ENCODE data around the gene TLCD2. TPM values are rescaled to one million over a fixed set of nuclear protein-coding genes. Genes with fewer than 3 reads are reported as not detected.
"Not testable (repeated sequence)": the region's sequence is repeated elsewhere in the genome, so short reads cannot be mapped to it uniquely, and the experiment has no call there.

TLCD2 gene
- total RNA-seq, 2 donors from 2014 or later, result 3.7 to 6.0 TPM

GRCh38 chr17:1708791-1709346 lies 1.3 kb downstream of the TLCD2 start:
- ATAC-seq; intact Hi-C loops (cut with DNase I); DNase-seq: not testable (repeated sequence)

- ATAC-seq (no peak), DNase-seq (no peak)
- intact Hi-C loops (cut with DNase I), result no loop called here
Observed at GRCh38 chr17:1707107-1707506, 3.1 kb downstream of the TLCD2 start.

- ATAC-seq, result no peak
- no peak for DNase-seq
- intact Hi-C loops (cut with DNase I), result no loop called here
Observed at GRCh38 chr17:1705004-1705403, 5.2 kb downstream of the TLCD2 start.

- ATAC-seq (no peak), DNase-seq (no peak)
- intact Hi-C loops (cut with DNase I), result no loop called here
Observed at GRCh38 chr17:1703063-1703462, 7.1 kb downstream of the TLCD2 start.

- intact Hi-C loops (cut with DNase I); ATAC-seq; DNase-seq: not testable (repeated sequence)
Observed at GRCh38 chr17:1699891-1700290, 10.3 kb downstream of the TLCD2 start.

- no peak for DNase-seq
- intact Hi-C loops (cut with DNase I), result no loop called here
- no peak for ATAC-seq
Observed at GRCh38 chr17:1697681-1698080, 12.5 kb downstream of the TLCD2 start.

- no peak for ATAC-seq
- DNase-seq, result no peak
- intact Hi-C loops (cut with DNase I), result no loop called here
Observed at GRCh38 chr17:1695365-1695764, 14.8 kb downstream of the TLCD2 start.

- intact Hi-C loops (cut with DNase I), result no loop called here
- ATAC-seq, result no peak
- DNase-seq, result no peak
Observed at GRCh38 chr17:1693339-1693738, 16.8 kb downstream of the TLCD2 start.

GRCh38 chr17:1690544-1691221 lies 19.5 kb downstream of the TLCD2 start:
- ATAC-seq, result no peak
- intact Hi-C loops (cut with DNase I), result no loop called here
- DNase-seq, result no peak

GRCh38 chr17:1688405-1688804 lies 21.8 kb downstream of the TLCD2 start:
- intact Hi-C loops (cut with DNase I); DNase-seq; ATAC-seq: not testable (repeated sequence)

GRCh38 chr17:1686086-1686485 lies 24.1 kb downstream of the TLCD2 start:
- ATAC-seq, result no peak
- intact Hi-C loops (cut with DNase I), result no loop called here

GRCh38 chr17:1684378-1685189 lies 25.6 kb downstream of the TLCD2 start, which contains the start of gene PRPF8:
Gene PRPF8 (minus strand): TSS chr17:1684867. CDS start chr17:1684571, 296 bp downstream.
- ATAC-seq, result peak; percentile 100
- DNase-seq, result peak; percentile 98
- intact Hi-C loops (cut with DNase I), result no loop called here

More at GRCh38 chr17:1686086-1686485, 24.1 kb downstream of the TLCD2 start:
- no peak for DNase-seq

GRCh38 chr17:1683459-1683858 lies 26.7 kb downstream of the TLCD2 start:
- intact Hi-C loops (cut with DNase I), result no loop called here
- DNase-seq, result no peak
- ATAC-seq, result no peak

- no peak for ATAC-seq
- intact Hi-C loops (cut with DNase I), result no loop called here
- DNase-seq, result no peak
Observed at GRCh38 chr17:1676401-1676800, 33.8 kb downstream of the TLCD2 start.

GRCh38 chr17:1673041-1673785 lies 37.0 kb downstream of the TLCD2 start:
- DNase-seq (no peak), ATAC-seq (no peak)
- intact Hi-C loops (cut with DNase I), result loop anchor here in 1 of 2 donors (5.0 kb wide), 2 partner anchors 39 to 104 kb away; partner anchors contain the start of gene TLCD2

GRCh38 chr17:1663934-1664333 lies 46.2 kb downstream of the TLCD2 start:
- intact Hi-C loops (cut with DNase I), result loop anchor here (10.0 kb wide), 2 partner anchors 121 to 371 kb away; partner anchors contain the start of gene DPH1 (in 1 of the 2)
- DNase-seq, ATAC-seq: not testable (repeated sequence)

- intact Hi-C loops (cut with DNase I), result loop anchor here (10.0 kb wide), 2 partner anchors 124 to 374 kb away; partner anchors contain the start of gene DPH1 (in 1 of the 2)
- ATAC-seq, result no peak
- no peak for DNase-seq
Observed at GRCh38 chr17:1661045-1661444, 49.1 kb downstream of the TLCD2 start.

GRCh38 chr17:1658100-1658499 lies 52.1 kb downstream of the TLCD2 start:
- DNase-seq (no peak), ATAC-seq (no peak)
- intact Hi-C loops (cut with DNase I), result no loop called here

- ATAC-seq (no peak), DNase-seq (no peak)
- intact Hi-C loops (cut with DNase I), result no loop called here
Observed at GRCh38 chr17:1653735-1654134, 56.4 kb downstream of the TLCD2 start.
